HepG2 (cell line): ENCODE measurements around the gene SRP72. TPM values are rescaled to one million over a fixed set of nuclear protein-coding genes. Genes with fewer than 3 reads are reported as not detected.

Source experiments
- ATAC-seq: fragments of 200-7000 bp; cut with Tn5 transposase; 3 replicates; pipeline ENCODE4 v1.9.1; 2020; ENCODE audit warnings: mild to moderate bottlenecking, moderate library complexity
- BruUV-seq: library from RNA; stranded (reverse); fragments of 400-500 nt; replicated peaks from 2 replicates; lab custom pipeline; 2021; lab: Mats Ljungman, UMichigan
- CTCF ChIA-PET: fragments of 300-600 bp; formaldehyde crosslinking; extraction: SDS; loops from one replicate; lab custom pipeline; 2021; ENCODE audit warnings: low total read pairs, inconsistent platforms, low intra/inter-chr PET ratio; lab: Yijun Ruan, JAX
- POLR2A ChIA-PET: fragments of 350-600 bp; sonication (Branson Sonifier 250); formaldehyde crosslinking; loops from one replicate; lab custom pipeline; 2020; ENCODE audit warnings: antibody characterized with exemption, inconsistent platforms; lab: Yijun Ruan, JAX
- DNase-seq: peaks from one replicate; pipeline ENCODE4 v3.0.0-alpha.2; 2015; ENCODE audit warnings: low spot score
- FAIRE-seq: peaks from 3 replicates; lab custom pipeline; 2011; peaks lifted over from hg19 to GRCh38; lab: Jason Lieb, UNC
- H2AFZ ChIP-seq: one replicate; pipeline ENCODE4 v1.6.1; 2011; ENCODE audit warnings: low read length, inconsistent platforms
- H3K27ac ChIP-seq: fragments of 300-600 bp; 3 replicates; pipeline ENCODE4 v1.8.0; 2011; ENCODE audit warnings: mixed run types, mild to moderate bottlenecking, mixed read lengths, low read length, inconsistent platforms; ENCODE audit not compliant: insufficient read depth; ENCODE audit errors: extremely low read length
- H3K27me3 ChIP-seq, 2 experiments: fragments of 200-600 bp in 1 of 2; 2 replicates in 1 of 2; 3 replicates in 1 of 2; pipeline versions ENCODE4 v1.6.0 to v1.8.0; 2011; ENCODE audit warnings: low read length in 2 of 2, mild to moderate bottlenecking in 2 of 2, moderate library complexity in 2 of 2, inconsistent platforms in 1 of 2; ENCODE audit not compliant: insufficient read depth in 2 of 2, control insufficient read depth in 1 of 2
- H3K36me3 ChIP-seq, 2 experiments: fragments of 200-600 bp in 1 of 2; replicated peaks in 1 of 2; 2 replicates in 1 of 2; 3 replicates in 1 of 2; pipeline versions ENCODE4 v1.5.1 to v1.8.0; 2011; ENCODE audit warnings: low read length in 2 of 2, inconsistent platforms in 1 of 2; ENCODE audit not compliant: insufficient read depth in 2 of 2, control insufficient read depth in 1 of 2
- H3K4me1 ChIP-seq: 2 replicates; pipeline ENCODE4 v1.5.1; 2012; ENCODE audit warnings: low read length, inconsistent platforms; ENCODE audit not compliant: insufficient read depth
- H3K4me2 ChIP-seq: 2 replicates; pipeline ENCODE4 v1.6.0; 2011; ENCODE audit warnings: low read depth, low read length, inconsistent platforms
- H3K4me3 ChIP-seq, 3 experiments: fragments of 200-600 bp in 1 of 3; sonication (generic), shearing (Covaris generic) in 1 of 3; replicated peaks in 1 of 3; 2 replicates each; pipeline ENCODE4 v1.5.1; 2011 to 2016; ENCODE audit warnings: low read length in 3 of 3, inconsistent platforms in 2 of 3, low read depth in 2 of 3, mild to moderate bottlenecking in 2 of 3, control low read depth in 1 of 3, mixed read lengths in 1 of 3; ENCODE audit not compliant: insufficient read depth in 1 of 3
- H3K79me2 ChIP-seq: one replicate; pipeline ENCODE4 v1.6.1; 2011; ENCODE audit warnings: low read length, inconsistent platforms; ENCODE audit not compliant: insufficient read depth
- H3K9ac ChIP-seq: 2 replicates; pipeline ENCODE4 v1.6.0; 2011; ENCODE audit warnings: mild to moderate bottlenecking, low read depth, low read length, inconsistent platforms; ENCODE audit not compliant: insufficient read depth
- H3K9me3 ChIP-seq: 2 replicates; pipeline ENCODE4 v1.5.1; 2012; ENCODE audit warnings: mild to moderate bottlenecking, low read length
- H4K20me1 ChIP-seq: 2 replicates; pipeline ENCODE4 v1.6.0; 2011; ENCODE audit warnings: inconsistent platforms, mild to moderate bottlenecking, low read length, moderate library complexity; ENCODE audit not compliant: insufficient read depth
- ATF1 ChIP-seq: IDR thresholded peaks from 2 replicates; pipeline ENCODE4 v1.6.1; 2016; ENCODE audit warnings: mild to moderate bottlenecking, control low read depth
- HDAC1 ChIP-seq: sonication (generic); formaldehyde crosslinking; IDR thresholded peaks from 2 replicates; pipeline ENCODE4 v1.5.1; 2020; ENCODE audit warnings: mild to moderate bottlenecking, missing genetic modification reagents
- KDM5A ChIP-seq: fragments of 200-600 bp; sonication (generic); IDR thresholded peaks from 2 replicates; pipeline ENCODE4 v1.7.0; 2018; ENCODE audit warnings: antibody characterized with exemption, mild to moderate bottlenecking, low read length, borderline replicate concordance
- MTF1 ChIP-seq: sonication (generic); formaldehyde crosslinking; IDR thresholded peaks from 2 replicates; pipeline ENCODE4 v1.5.0; 2020; ENCODE audit warnings: missing genetic modification reagents
- PRPF4 ChIP-seq: fragments of 200-400 bp; formaldehyde crosslinking; IDR thresholded peaks from 2 replicates; pipeline ENCODE4 v1.6.1; 2016; ENCODE audit warnings: low read length, low read depth; ENCODE audit not compliant: poor library complexity, severe bottlenecking
- SAP130 ChIP-seq: IDR thresholded peaks from 2 replicates; pipeline ENCODE4 v1.6.1; 2016; ENCODE audit warnings: low read depth
- SP4 ChIP-seq: sonication (generic); formaldehyde crosslinking; IDR thresholded peaks from 2 replicates; pipeline ENCODE4 v1.8.1; 2023; ENCODE audit warnings: mild to moderate bottlenecking, missing genetic modification reagents
- ZKSCAN8 ChIP-seq: IDR thresholded peaks from 2 replicates; pipeline ENCODE4 v1.6.1; 2016; ENCODE audit warnings: borderline replicate concordance, missing genetic modification reagents, missing compliant biosample characterization
- ZNF121 ChIP-seq: sonication (generic); formaldehyde crosslinking; IDR thresholded peaks from 2 replicates; pipeline ENCODE4 v1.5.0; 2020; ENCODE audit warnings: mild to moderate bottlenecking, missing genetic modification reagents
- ZNF354B ChIP-seq: sonication (generic); formaldehyde crosslinking; IDR thresholded peaks from 2 replicates; pipeline ENCODE4 v1.8.0; 2022; ENCODE audit warnings: mild to moderate bottlenecking, missing genetic modification reagents
- ZNF367 ChIP-seq: sonication (generic); formaldehyde crosslinking; IDR thresholded peaks from 2 replicates; pipeline ENCODE4 v1.4.0; 2020; ENCODE audit warnings: missing genetic modification reagents, borderline replicate concordance
- ZSCAN21 ChIP-seq: sonication (generic); formaldehyde crosslinking; IDR thresholded peaks from 2 replicates; pipeline ENCODE4 v1.8.0; 2022; ENCODE audit warnings: mild to moderate bottlenecking, missing genetic modification reagents, moderate library complexity, borderline replicate concordance
- WGBS: methylation state at CpG from one replicate; pipeline ENCODE4 v1.1.6; 2017; ENCODE audit warnings: low lambda C conversion rate; 5-methylcytosine and 5-hydroxymethylcytosine counted together
- in situ Hi-C: cut with HindIII; loops from 2 replicates; pipeline ENCODE4 v1.10.0; 2017; ENCODE audit warnings: low pct_unique_long_range_greater_than_20kb; ENCODE audit not compliant: extremely low pct_ligation_motif_present
- intact Hi-C: fragments of 100-400 bp; cut with micrococcal nuclease; formaldehyde crosslinking; loops from one replicate; pipeline ENCODE4 v1.10.0; 2022; ENCODE audit not compliant: unreplicated experiment
- polyA plus RNA-seq, 8 experiments: library from polyadenylated mRNA; depleted of rRNA in 3 of 8; stranded (reverse) in 7 of 8; unstranded in 1 of 8; fragments of >200 nt; fragmentation: Illumina TruSeq in 4 of 8; extraction: Trizol in 4 of 8; gene quantifications; 2 replicates each; pipeline versions ENCODE4 v1.2.1 to v1.2.3, GENCODE V29; 2011 to 2016; ENCODE audit warnings: low read depth in 4 of 8, missing spikeins in 1 of 8, mixed read lengths in 1 of 8; ENCODE audit not compliant: insufficient read depth in 1 of 8
- total RNA-seq, 5 experiments: library from RNA; depleted of rRNA; stranded (reverse); fragments of >200 nt; fragmentation: Illumina TruSeq; extraction: Trizol; gene quantifications; 2 replicates each; pipeline ENCODE4 v1.2.3, GENCODE V29; 2016; ENCODE audit warnings: low read depth in 1 of 5
- TF ChIP-seq, protein P1 (sequence below), 2 experiments: sonication (generic) in 1 of 2; formaldehyde crosslinking in 1 of 2; IDR thresholded peaks; 2 replicates each; pipeline versions ENCODE4 v1.6.1 to v1.9.0; 2014 to 2022; ENCODE audit warnings: antibody characterized with exemption in 1 of 2, borderline replicate concordance in 1 of 2, inconsistent platforms in 1 of 2, low read depth in 1 of 2, missing genetic modification reagents in 1 of 2
- TF ChIP-seq, protein P2 (sequence below): sonication (generic); IDR thresholded peaks from 2 replicates; pipeline ENCODE4 v1.6.1; 2016; ENCODE audit warnings: low read depth, borderline replicate concordance
- TF ChIP-seq, protein P3 (sequence below): sonication (generic); formaldehyde crosslinking; IDR thresholded peaks from 2 replicates; pipeline ENCODE4 v1.4.0; 2020; ENCODE audit warnings: mild to moderate bottlenecking, missing genetic modification reagents

The SRP72 gene
- total and polyA plus RNA-seq, 2 of the 13 experiments (the other 11 are each of a cell fraction or from before 2014, with no cell fraction given) = 64.9 to 75.6 TPM

DNA sequence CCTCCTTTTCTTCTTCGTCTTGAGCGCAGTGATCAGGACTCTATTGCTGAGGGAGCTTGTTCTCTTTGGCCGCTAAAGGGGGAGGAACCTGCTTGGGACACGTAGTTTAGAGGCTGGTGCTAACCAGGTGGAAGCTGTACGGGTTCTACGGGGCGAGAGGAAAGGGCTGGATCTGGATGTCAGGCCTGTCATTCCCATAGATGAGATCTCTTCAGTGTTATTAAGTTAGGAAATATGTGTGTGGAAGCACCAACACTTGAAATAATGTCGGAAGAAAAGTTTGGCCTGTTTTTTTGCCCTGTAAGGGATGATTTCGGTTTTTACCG lies 643 bp downstream of the SRP72 start:
- ChIA-PET CTCF (no interaction called here), POLR2A (interaction anchor here (0.9 to 2.8 kb wide), 5 partner anchors 11 to 509 kb away, joined by 3 to 29 read pairs (median 4); partner anchors contain the start of genes AASDH, NOA1, PAICS and PPAT)
- WGBS = 1% methylated on average over 10 of the region's 10 CpGs
- peak overlapping the region; percentile 83 for H3K27ac ChIP-seq
- peak overlapping the region; percentile 79 to 90 (median 83) for H3K4me3 ChIP-seq
- H3K36me3 ChIP-seq = peaks cover 5 to 27% of the 10 kb centered on the region in 2 experiments
- no peaks in the 10 kb centered on the region for H3K9me3 ChIP-seq
- in situ Hi-C loops (no loop called here), intact Hi-C loops (loop anchor here (5.0 kb wide), 1 partner anchor 41 kb away; no protein-coding TSS in a partner anchor)
- H3K79me2 ChIP-seq = peaks cover 60% of the 10 kb centered on the region
- peak; percentile 58 for DNase-seq
- H3K9ac ChIP-seq = peak overlapping the region; percentile 98
- peaks cover 18% of the 10 kb centered on the region for H4K20me1 ChIP-seq
- H3K27me3 ChIP-seq = no peaks in the 10 kb centered on the region; a peak in 1 of 5 replicates
- FAIRE-seq = peak; percentile 39
- H2AFZ ChIP-seq = peak overlapping the region; percentile 80
- peaks cover 25% of the 10 kb centered on the region for H3K4me1 ChIP-seq
- no TSS peak for BruUV-seq
- ATAC-seq = peak; percentile 74
- H3K4me2 ChIP-seq = peak overlapping the region; percentile 90
- TF ChIP-seq SAP130 (CRISPR knock-in tag) = peak; percentile 75
- TF ChIP-seq, protein P1, sequence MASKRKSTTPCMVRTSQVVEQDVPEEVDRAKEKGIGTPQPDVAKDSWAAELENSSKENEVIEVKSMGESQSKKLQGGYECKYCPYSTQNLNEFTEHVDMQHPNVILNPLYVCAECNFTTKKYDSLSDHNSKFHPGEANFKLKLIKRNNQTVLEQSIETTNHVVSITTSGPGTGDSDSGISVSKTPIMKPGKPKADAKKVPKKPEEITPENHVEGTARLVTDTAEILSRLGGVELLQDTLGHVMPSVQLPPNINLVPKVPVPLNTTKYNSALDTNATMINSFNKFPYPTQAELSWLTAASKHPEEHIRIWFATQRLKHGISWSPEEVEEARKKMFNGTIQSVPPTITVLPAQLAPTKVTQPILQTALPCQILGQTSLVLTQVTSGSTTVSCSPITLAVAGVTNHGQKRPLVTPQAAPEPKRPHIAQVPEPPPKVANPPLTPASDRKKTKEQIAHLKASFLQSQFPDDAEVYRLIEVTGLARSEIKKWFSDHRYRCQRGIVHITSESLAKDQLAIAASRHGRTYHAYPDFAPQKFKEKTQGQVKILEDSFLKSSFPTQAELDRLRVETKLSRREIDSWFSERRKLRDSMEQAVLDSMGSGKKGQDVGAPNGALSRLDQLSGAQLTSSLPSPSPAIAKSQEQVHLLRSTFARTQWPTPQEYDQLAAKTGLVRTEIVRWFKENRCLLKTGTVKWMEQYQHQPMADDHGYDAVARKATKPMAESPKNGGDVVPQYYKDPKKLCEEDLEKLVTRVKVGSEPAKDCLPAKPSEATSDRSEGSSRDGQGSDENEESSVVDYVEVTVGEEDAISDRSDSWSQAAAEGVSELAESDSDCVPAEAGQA (IDR thresholded peaks at IDR 0.05; ENCODE audit: low read depth) = no peak
- TF ChIP-seq, protein P1 (CRISPR knock-in tag; IDR thresholded peaks at IDR 0.05; ENCODE audit: borderline replicate concordance) = no peak
- no peak for TF ChIP-seq ZNF354B (CRISPR knock-in tag)
- TF ChIP-seq MTF1 (CRISPR knock-in tag) = no peak
- no peak for TF ChIP-seq PRPF4
- no peak for TF ChIP-seq SP4 (CRISPR knock-in tag)
- no peak for TF ChIP-seq ZKSCAN8 (CRISPR knock-in tag)
- TF ChIP-seq ZNF367 (CRISPR knock-in tag) = no peak
- TF ChIP-seq ZSCAN21 (CRISPR knock-in tag) = 0 out of 2 replicates have a peak, but pooled peaks have one; percentile 11
- 0 out of 2 replicates have a peak, but pooled peaks have one; percentile 36 for TF ChIP-seq HDAC1 (CRISPR knock-in tag)
- peak; percentile 86 for TF ChIP-seq ZNF121
- TF ChIP-seq, protein P2, sequence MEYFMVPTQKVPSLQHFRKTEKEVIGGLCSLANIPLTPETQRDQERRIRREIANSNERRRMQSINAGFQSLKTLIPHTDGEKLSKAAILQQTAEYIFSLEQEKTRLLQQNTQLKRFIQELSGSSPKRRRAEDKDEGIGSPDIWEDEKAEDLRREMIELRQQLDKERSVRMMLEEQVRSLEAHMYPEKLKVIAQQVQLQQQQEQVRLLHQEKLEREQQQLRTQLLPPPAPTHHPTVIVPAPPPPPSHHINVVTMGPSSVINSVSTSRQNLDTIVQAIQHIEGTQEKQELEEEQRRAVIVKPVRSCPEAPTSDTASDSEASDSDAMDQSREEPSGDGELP = peak; percentile 58; the same call in 1 of the 2 replicates
- TF ChIP-seq, protein P3, sequence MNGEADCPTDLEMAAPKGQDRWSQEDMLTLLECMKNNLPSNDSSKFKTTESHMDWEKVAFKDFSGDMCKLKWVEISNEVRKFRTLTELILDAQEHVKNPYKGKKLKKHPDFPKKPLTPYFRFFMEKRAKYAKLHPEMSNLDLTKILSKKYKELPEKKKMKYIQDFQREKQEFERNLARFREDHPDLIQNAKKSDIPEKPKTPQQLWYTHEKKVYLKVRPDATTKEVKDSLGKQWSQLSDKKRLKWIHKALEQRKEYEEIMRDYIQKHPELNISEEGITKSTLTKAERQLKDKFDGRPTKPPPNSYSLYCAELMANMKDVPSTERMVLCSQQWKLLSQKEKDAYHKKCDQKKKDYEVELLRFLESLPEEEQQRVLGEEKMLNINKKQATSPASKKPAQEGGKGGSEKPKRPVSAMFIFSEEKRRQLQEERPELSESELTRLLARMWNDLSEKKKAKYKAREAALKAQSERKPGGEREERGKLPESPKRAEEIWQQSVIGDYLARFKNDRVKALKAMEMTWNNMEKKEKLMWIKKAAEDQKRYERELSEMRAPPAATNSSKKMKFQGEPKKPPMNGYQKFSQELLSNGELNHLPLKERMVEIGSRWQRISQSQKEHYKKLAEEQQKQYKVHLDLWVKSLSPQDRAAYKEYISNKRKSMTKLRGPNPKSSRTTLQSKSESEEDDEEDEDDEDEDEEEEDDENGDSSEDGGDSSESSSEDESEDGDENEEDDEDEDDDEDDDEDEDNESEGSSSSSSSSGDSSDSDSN = 0 out of 2 replicates have a peak, but pooled peaks have one; percentile 13
- TF ChIP-seq KDM5A = peak; percentile 8; the same call in 1 of the 2 replicates
- no peak for TF ChIP-seq ATF1 (CRISPR knock-in tag)
